ENCODE data around the gene ENG. TPM values are rescaled to one million over a fixed set of nuclear protein-coding genes. Genes with fewer than 3 reads are reported as not detected.

ENG gene
- total and polyA plus RNA-seq, 2 of the 8 experiments (the other 6 are each of a cell fraction or from before 2014, with no cell fraction given) = 1.8 to 4.4 TPM

GRCh38 chr9:127808347-127809001, 46.0 kb downstream of the ENG start:
- H3K56ac ChIP-seq (replicated peaks; ENCODE audit: insufficient read length, low read depth, low read length) = no peak overlapping the region
- H3K27ac ChIP-seq (ENCODE audit: low read depth, low read length) = no peak overlapping the region
- H4K20me1 ChIP-seq (replicated peaks in 1 of 2; ENCODE audit: control insufficient read depth in 1 of 2, insufficient read depth in 2 of 2, low read length in 2 of 2) = peaks cover 2 to 19% of the 10 kb centered on the region in 2 experiments
- no peak overlapping the region for H2AFZ ChIP-seq (ENCODE audit: low read length)
- ChIA-PET POLR2A (ENCODE audit: partially characterized antibody) (interaction anchor here (0.9 to 2.8 kb wide), 6 partner anchors 9 to 102 kb away, joined by 3 to 14 read pairs (median 6); no protein-coding TSS in a partner anchor), CTCF (ENCODE audit: partially characterized antibody) (interaction anchor here (0.6 to 1.7 kb wide), 8 partner anchors 11 to 67 kb away, joined by 3 to 7 read pairs (median 4); no protein-coding TSS in a partner anchor)
- DNase-seq (ENCODE audit: low read depth in 1 of 2, low spot score in 2 of 2) (no peak), FAIRE-seq (no peak)
- H2BK15ac ChIP-seq (ENCODE audit: low read length) = no peak overlapping the region
- H2BK12ac ChIP-seq (ENCODE audit: low read depth, low read length) = no peak overlapping the region
- no peak overlapping the region for H3K18ac ChIP-seq (ENCODE audit: extremely low read depth, low read length)
- no peak overlapping the region for H3K9ac ChIP-seq (replicated peaks in 1 of 4; ENCODE audit: extremely low read depth in 1 of 4, low read depth in 3 of 4, low read length in 3 of 4)
- no peak overlapping the region for H4K5ac ChIP-seq (ENCODE audit: insufficient read length, low read depth, low read length)
- H3K27me3 ChIP-seq (replicated peaks in 1 of 4; ENCODE audit: control insufficient read depth in 3 of 4, extremely low read depth in 1 of 4, insufficient read depth in 3 of 4, low read length in 3 of 4) = no peaks in the 10 kb centered on the region
- peaks cover 9% of the 10 kb centered on the region for H3K79me1 ChIP-seq (ENCODE audit: low read depth, low read length)
- no peak overlapping the region for H2BK5ac ChIP-seq (ENCODE audit: low read depth, low read length)
- H3K79me2 ChIP-seq (ENCODE audit: control insufficient read depth in 1 of 2, insufficient read depth in 2 of 2, low read length in 2 of 2) = peaks cover 0 to 11% of the 10 kb centered on the region in 2 experiments; a peak in 2 of 4 replicates
- H3K4ac ChIP-seq (replicated peaks; ENCODE audit: insufficient read length, low read depth, low read length) = no peak overlapping the region
- peaks cover 4% of the 10 kb centered on the region; the same call in 1 of the 2 replicates for H3K23me2 ChIP-seq (ENCODE audit: low read depth, low read length)
- H4K8ac ChIP-seq (ENCODE audit: extremely low read depth, insufficient read depth, low read length) = no peak overlapping the region
- 92% methylated on average over 14 of the region's 17 CpGs; no CpG with 5 or more reads in 1 of the 2 experiments for WGBS, 2 experiments (ENCODE audit: extremely low coverage in 1 of 2, insufficient coverage in 1 of 2, insufficient read length in 1 of 2, insufficient replicate concordance in 2 of 2, low coverage in 1 of 2, low lambda C conversion rate in 2 of 2, missing lambda C conversion rate in 1 of 2)
- peak overlapping the region in 1 of 2 experiments; percentile 33; a peak in 1 of 4 replicates for H3K4me2 ChIP-seq (ENCODE audit: insufficient read depth in 1 of 2, low read depth in 2 of 2, low read length in 2 of 2)
- H3K14ac ChIP-seq (ENCODE audit: insufficient read length) = no peak overlapping the region
- no peak overlapping the region for H2AK5ac ChIP-seq (ENCODE audit: low read depth, low read length)
- peaks cover 0 to 12% (median 10%) of the 10 kb centered on the region in 4 experiments; a peak in 5 of 7 replicates for H3K4me1 ChIP-seq (replicated peaks in 1 of 4; ENCODE audit: control insufficient read depth in 3 of 4, insufficient read depth in 4 of 4, low read length in 3 of 4)
- H3K9me3 ChIP-seq (ENCODE audit: insufficient read depth in 2 of 2, low read depth in 1 of 2, low read length in 1 of 2) = no peaks in the 10 kb centered on the region
- H4K91ac ChIP-seq (replicated peaks; ENCODE audit: insufficient read length, low read length) = no peak overlapping the region
- no peak overlapping the region for H2BK20ac ChIP-seq (ENCODE audit: low read length)
- H2BK120ac ChIP-seq (replicated peaks; ENCODE audit: low read depth, low read length) = no peak overlapping the region
- peaks cover 9 to 22% (median 18%) of the 10 kb centered on the region in 4 experiments; a peak in 7 of 8 replicates for H3K36me3 ChIP-seq (ENCODE audit: control insufficient read depth in 2 of 4, insufficient read depth in 4 of 4, low read length in 3 of 4)
- no peak overlapping the region for H3K4me3 ChIP-seq (ENCODE audit: extremely low read depth in 1 of 4, insufficient read depth in 2 of 4, low read depth in 3 of 4, low read length in 4 of 4)
- H3K23ac ChIP-seq (ENCODE audit: insufficient read length) = no peak overlapping the region
- no peak for TF ChIP-seq SUZ12 (IDR thresholded peaks at IDR 0.05; ENCODE audit: low read length)
- no peak for TF ChIP-seq RNF2 (IDR thresholded peaks at IDR 0.05; ENCODE audit: borderline replicate concordance, low read depth, low read length, missing control alignments, poor library complexity, severe bottlenecking)
- no peak for TF ChIP-seq BACH1 (IDR thresholded peaks at IDR 0.05; ENCODE audit: low read length)
- no peak for TF ChIP-seq RXRA (IDR thresholded peaks at IDR 0.05; ENCODE audit: insufficient read depth, low read depth, low read length)
- no peak for TF ChIP-seq EZH2 (IDR thresholded peaks at IDR 0.05; ENCODE audit: low read depth, low read length, severe bottlenecking)
- TF ChIP-seq SIN3A (conservative IDR thresholded peaks at IDR 0.05 in 1 of 2, IDR thresholded peaks at IDR 0.05 in 1 of 2; ENCODE audit: low read depth in 1 of 2, low read length in 2 of 2) = no peak
- TF ChIP-seq CTCF (IDR thresholded peaks at IDR 0.05; ENCODE audit: control extremely low read depth in 1 of 3, insufficient read depth in 1 of 3, low read depth in 1 of 3, low read length in 3 of 3) = no peak
- no peak for TF ChIP-seq SRF (IDR thresholded peaks at IDR 0.05; ENCODE audit: low read depth, low read length)
